ENCODE data around the gene EIF4E2. TPM values are rescaled to one million over a fixed set of nuclear protein-coding genes. Genes with fewer than 3 reads are reported as not detected.

EIF4E2 gene, protein sequence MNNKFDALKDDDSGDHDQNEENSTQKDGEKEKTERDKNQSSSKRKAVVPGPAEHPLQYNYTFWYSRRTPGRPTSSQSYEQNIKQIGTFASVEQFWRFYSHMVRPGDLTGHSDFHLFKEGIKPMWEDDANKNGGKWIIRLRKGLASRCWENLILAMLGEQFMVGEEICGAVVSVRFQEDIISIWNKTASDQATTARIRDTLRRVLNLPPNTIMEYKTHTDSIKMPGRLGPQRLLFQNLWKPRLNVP
- total RNA-seq: 99.6 and 115 TPM in 2 replicates

DNA sequence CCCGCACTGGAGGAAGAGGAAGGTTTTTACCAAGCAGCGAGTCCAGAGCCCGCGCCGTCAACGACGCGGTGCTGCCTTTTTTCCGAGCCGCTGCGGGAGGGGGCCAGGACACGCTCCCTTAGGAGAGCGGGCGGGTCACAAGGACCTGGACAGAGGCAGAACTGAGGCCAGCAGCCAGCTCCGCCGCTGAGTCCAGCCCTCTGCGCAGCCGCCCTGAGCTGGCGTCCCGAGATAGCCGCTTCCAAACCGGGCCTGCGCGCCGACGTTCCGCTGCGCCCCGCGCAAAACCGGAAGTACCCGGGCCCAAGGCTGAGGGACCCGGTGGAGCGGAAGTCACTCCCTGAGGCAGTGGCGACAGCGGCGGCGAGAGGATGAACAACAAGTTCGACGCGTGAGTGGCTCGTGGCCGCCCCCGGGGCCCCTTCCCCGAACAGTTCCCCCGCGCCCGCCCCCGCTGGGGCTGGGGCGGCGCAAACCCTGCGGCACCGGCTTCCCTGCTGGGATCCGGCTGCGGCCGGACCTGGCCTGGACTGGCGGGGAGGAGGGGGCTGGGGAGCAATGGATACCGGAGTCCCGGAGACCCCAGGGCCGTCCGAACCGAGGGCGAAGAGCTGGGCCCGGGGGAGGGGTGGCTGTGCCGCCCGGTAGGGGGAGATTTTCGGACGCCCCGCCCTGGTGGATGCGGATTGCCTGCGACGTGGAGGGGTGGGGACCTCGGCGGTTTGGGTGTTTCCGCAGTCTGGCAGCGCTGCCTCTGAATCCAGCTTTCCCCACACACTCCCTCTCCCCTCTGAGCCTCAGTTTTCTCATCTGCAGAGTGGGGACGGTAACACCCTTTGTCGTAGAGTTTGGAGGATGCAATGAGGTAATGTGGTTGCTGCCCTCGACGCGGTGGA, at the start of gene EIF4E2, which contains the start of gene TIGD1:
TSS of gene EIF4E2 (plus strand) at position 336 of the 896 bp plus-strand sequence. CDS start at position 372, 36 bp downstream.
TSS of gene TIGD1 (minus strand) at position 204 of the 896 bp plus-strand sequence. CDS start 675 bp downstream, outside the sequence.

DNA sequence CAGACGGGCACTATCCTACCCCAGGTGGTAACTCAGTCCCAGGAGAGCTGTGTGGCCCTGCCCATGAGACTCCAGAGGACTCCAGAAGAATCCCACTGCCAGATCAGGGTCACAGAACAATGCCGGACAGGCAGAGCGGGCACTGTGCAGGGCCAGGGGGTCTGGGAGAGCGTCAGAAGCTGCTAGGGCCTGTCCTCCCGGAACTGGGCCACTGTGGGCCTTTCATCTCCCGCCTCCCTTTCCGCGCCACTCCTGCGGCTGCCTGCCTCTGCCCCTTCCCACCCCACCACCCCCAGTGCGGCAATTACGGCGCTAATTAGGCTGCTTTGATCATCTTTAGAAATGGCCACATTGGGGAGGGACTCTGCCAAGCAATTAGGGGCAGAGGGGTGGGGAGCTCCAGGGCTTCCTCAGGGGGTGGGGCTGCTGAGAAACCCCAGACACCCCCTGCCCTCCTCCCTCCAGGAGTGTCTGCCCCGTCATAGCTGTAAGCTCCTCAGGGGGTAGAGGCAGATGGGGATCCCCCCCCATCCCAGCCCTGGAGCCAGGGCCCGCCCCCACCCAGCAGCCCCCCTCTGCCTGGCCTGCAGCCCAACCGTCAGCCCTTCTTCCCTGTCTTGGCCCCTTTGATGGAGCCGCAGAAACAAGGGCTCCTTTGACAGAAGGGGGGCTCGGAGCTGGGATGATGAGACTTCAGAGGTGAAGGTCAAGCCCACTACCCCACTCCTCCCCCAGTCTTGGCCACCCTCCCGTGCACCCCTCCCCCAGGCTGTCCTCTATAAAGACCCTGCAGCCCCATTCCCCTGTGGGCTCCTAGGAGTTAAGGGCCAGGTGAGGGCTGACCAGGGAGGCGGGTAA, 30.7 kb upstream of the EIF4E2 start, which contains the start of gene PRSS56:
TSS of gene PRSS56 (plus strand) at position 808 of the 858 bp plus-strand sequence. CDS start 211 bp downstream, outside the sequence.

DNA sequence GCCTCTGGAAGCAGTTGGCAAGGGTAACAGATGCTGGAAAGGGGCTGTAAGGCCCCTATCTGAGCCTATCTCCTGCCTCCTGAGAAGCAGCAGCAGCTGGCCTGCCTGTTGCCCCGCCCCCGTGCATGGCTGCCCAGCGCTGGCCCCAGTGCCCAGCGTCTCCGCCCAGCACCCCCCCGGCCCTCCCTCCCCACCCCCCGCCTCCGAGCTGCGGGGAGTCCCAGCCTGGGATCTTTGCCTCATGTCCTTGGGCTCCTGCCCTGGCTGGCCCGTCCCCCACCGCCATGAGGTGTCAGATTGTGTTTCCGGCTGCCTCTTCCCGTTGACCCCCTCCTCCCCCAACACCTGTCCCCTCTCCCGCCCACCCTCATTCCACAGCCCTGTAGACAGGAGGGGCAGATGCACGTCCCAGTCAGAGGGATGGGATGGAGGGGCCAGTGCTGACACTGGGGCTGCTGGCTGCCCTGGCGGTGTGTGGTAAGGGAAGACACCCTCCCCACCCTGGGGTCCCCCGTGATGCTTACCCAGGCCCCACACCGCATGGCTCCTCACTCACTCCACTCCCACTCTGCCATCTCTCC, 24.6 kb upstream of the EIF4E2 start, which contains the start of gene CHRND:
TSS of gene CHRND (plus strand) at position 370 of the 581 bp plus-strand sequence. CDS start at position 426, 56 bp downstream.

DNA sequence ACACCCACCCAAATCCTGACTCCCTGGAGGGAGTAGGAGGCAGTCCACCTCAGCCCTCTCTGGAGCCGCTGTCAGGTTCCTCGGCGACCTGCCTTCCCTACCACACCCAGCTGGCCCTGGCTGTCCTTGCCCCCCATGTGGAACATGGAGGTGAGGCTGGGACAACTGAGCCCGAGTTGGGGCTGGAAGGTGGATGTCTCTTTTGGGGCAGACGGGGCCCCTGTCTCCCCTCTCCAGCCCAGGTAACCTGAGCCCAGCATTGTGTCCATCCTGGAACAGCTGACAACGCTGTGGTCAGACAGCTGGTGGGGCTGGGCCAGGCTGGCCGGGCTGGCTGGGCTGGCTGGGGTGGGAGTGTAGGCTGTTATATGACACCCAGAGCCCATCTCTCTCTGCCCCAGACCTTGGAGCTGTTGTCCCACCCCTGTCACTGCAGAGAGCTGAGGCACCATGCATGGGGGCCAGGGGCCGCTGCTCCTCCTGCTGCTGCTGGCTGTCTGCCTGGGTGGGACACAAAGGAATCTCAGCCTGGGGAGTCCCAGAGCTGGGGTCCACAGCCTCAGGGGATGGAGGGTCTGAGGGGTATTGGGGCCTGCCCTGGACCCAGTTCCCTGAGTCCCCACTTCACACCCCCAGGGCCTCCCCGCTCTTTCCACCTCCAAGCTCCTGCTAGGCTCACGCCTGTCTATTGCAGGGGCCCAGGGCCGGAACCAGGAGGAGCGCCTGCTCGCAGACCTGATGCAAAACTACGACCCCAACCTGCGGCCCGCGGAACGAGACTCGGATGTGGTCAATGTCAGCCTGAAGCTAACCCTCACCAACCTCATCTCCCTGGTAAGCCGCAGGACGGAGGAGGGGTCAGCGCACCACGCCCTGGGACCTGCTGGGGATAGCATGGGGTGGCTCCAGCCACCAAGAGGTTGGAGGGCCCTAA, 10.9 kb upstream of the EIF4E2 start, which contains the start of gene CHRNG:
TSS of gene CHRNG (plus strand) at position 395 of the 934 bp plus-strand sequence. CDS start at position 451, 56 bp downstream.

Other genes with a start within 250 kb of the EIF4E2 start
- gene ALPP, start 171.9 kb upstream of the EIF4E2 start, total RNA-seq: not detected in 2 replicates
- not detected in 2 replicates for gene ALPG, start 143.8 kb upstream of the EIF4E2 start, total RNA-seq
- not detected in 2 replicates for gene ALPI, start 94.5 kb upstream of the EIF4E2 start, total RNA-seq
- not detected in 2 replicates for gene ECEL1, start 62.9 kb upstream of the EIF4E2 start, total RNA-seq
- not detected in 2 replicates for gene PRSS56, start 30.3 kb upstream of the EIF4E2 start, total RNA-seq
- gene CHRND, start 24.5 kb upstream of the EIF4E2 start, total RNA-seq: not detected in 2 replicates
- gene CHRNG, start 11.0 kb upstream of the EIF4E2 start, total RNA-seq: not detected in 2 replicates
- gene TIGD1, start 132 bp upstream of the EIF4E2 start, total RNA-seq: 5.7 and 6.9 TPM in 2 replicates
- gene EFHD1, start 82.9 kb downstream of the EIF4E2 start, total RNA-seq: 0.39 and 1.3 TPM in 2 replicates
- gene GIGYF2, start 146.6 kb downstream of the EIF4E2 start, total RNA-seq: 67.7 and 70.0 TPM in 2 replicates
- gene KCNJ13, start 225.9 kb downstream of the EIF4E2 start, total RNA-seq: under 0.01 TPM in 1 of 2 replicates, not detected in the other

Measured in articular chondrocyte of knee joint (primary cell).